ENCODE measurements around the gene FBXO7.

GRCh38 chr22:32527756-32528155 is 53.1 kb downstream of the FBXO7 start:
- TF ChIP-seq CTCF (IDR thresholded peaks at IDR 0.05; ENCODE audit: low read depth, low read length) (no peak), EZH2phosphoT487 (IDR thresholded peaks at IDR 0.05; ENCODE audit: low read depth) (no peak)

Data from OCI-LY3 (cell line).